Esophagus (tissue), 2 donors: Measurements from ENCODE around the gene PDZD4. TPM values are rescaled to one million over a fixed set of nuclear protein-coding genes. Genes with fewer than 3 reads are reported as not detected.
"Not testable (repeated sequence)": the region's sequence is repeated elsewhere in the genome, so short reads cannot be mapped to it uniquely, and the experiment has no call there.

Source experiments
- H3K27ac ChIP-seq, 2 donors: one replicate each; pipeline ENCODE4 v1.5.1; 2013; ENCODE audit warnings: low read depth in 2 of 2, mild to moderate bottlenecking in 2 of 2, inconsistent platforms in 1 of 2, low read length in 1 of 2, moderate library complexity in 1 of 2
- H3K27me3 ChIP-seq, 2 donors: one replicate each; pipeline ENCODE4 v1.6.1; 2013; ENCODE audit warnings: low read length in 2 of 2, control low read depth in 1 of 2, mild to moderate bottlenecking in 1 of 2; ENCODE audit not compliant: insufficient read depth in 2 of 2, control insufficient read depth in 1 of 2
- H3K36me3 ChIP-seq, 2 donors: one replicate each; pipeline ENCODE4 v1.6.1; 2013; ENCODE audit warnings: low read length in 1 of 2; ENCODE audit not compliant: control insufficient read depth in 2 of 2, insufficient read depth in 2 of 2
- H3K4me1 ChIP-seq, 2 donors: one replicate each; pipeline ENCODE4 v1.6.1; 2013; ENCODE audit warnings: low read length in 1 of 2; ENCODE audit not compliant: control insufficient read depth in 2 of 2, insufficient read depth in 2 of 2
- H3K4me3 ChIP-seq, 2 donors: one replicate each; pipeline ENCODE4 v1.5.1; 2013; ENCODE audit warnings: low read length in 2 of 2, mild to moderate bottlenecking in 2 of 2, low read depth in 1 of 2, moderate library complexity in 1 of 2
- H3K9me3 ChIP-seq, 2 donors: one replicate each; pipeline ENCODE4 v1.6.1; 2013; ENCODE audit warnings: mild to moderate bottlenecking in 2 of 2, low read depth in 1 of 2, low read length in 1 of 2, moderate library complexity in 1 of 2; ENCODE audit not compliant: control insufficient read depth in 2 of 2, insufficient read depth in 1 of 2
- WGBS, 2 donors: extraction: QIAGEN DNeasy Blood & Tissue Kit; methylation state at CpG; one replicate each; pipeline ENCODE4 v1.1.7; 2013; 5-methylcytosine and 5-hydroxymethylcytosine counted together
- polyA plus RNA-seq, 2 donors: library from polyadenylated mRNA; stranded (reverse); fragments of 200-250 nt; gene quantifications; one replicate each; pipeline ENCODE4 v1.2.3, GENCODE V29; 2013
- donor health status: healthy with polysubstance abuse.
- donor health status: Bipolar disorder and iron deficiency.

The PDZD4 gene
- polyA plus RNA-seq, 2 donors = 2.3 to 4.0 TPM

DNA sequence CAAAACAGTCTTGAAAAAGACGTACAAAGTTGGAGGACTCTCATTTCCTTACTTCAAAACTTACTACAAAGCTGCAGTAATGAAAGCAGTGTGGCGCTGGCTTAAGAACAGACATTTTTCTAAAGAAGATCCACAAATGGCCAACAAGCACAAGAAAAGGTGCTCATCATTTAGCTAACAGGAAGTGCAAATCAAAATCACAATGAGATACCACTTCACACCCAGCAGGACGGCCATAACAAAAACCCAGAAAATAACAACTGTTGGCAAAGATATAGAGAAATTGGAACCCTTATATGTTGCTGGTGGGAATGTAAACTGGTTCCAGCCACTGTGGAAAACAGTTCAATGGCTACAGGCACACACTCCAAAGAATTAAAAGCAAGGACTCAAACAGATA is 3.3 kb downstream of the PDZD4 start:
- Histone ChIP-seq H3K4me1 (peaks cover 0 to 4% of the 10 kb centered on the region in 2 donors), H3K4me3 (no peak overlapping the region), H3K36me3 (no peaks in the 10 kb centered on the region), H3K27me3 (peaks cover 0 to 2% of the 10 kb centered on the region in 2 donors), H3K27ac (no peak overlapping the region), H3K9me3 (peaks cover 0 to 12% of the 10 kb centered on the region in 2 donors)
- 65 to 74% methylated on average over 3 of the region's 3 CpGs for WGBS, 2 donors

DNA sequence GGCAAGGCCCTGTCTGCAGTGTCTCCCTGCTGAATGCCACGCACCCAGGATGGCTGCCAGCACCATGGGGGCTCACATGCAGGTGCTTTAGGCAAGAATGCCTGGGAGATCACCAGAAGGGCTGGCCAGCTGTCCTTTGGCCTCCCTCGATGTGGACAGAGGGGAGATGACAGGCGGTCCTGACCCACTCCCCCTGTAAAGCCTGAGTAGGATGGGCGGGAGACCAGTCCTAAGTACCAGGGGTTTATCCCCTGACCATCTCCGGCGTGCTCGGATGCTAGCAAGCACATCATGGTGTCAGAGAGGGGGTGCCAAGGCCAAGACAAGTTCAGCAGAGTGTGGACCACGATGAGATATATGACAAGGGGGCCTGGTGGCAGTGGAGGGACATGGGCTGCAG is 5.3 kb downstream of the PDZD4 start:
- whole genome bisulfite sequencing, 2 donors = 85 to 86% methylated on average over 8 of the region's 8 CpGs
- peaks cover 0 to 6% of the 10 kb centered on the region in 2 donors for H3K9me3 ChIP-seq
- no peak overlapping the region for H3K4me3 ChIP-seq
- H3K27ac ChIP-seq = no peak overlapping the region
- peaks cover 0 to 3% of the 10 kb centered on the region in 2 donors for H3K4me1 ChIP-seq
- no peaks in the 10 kb centered on the region for H3K36me3 ChIP-seq
- H3K27me3 ChIP-seq = peaks cover 0 to 3% of the 10 kb centered on the region in 2 donors

DNA sequence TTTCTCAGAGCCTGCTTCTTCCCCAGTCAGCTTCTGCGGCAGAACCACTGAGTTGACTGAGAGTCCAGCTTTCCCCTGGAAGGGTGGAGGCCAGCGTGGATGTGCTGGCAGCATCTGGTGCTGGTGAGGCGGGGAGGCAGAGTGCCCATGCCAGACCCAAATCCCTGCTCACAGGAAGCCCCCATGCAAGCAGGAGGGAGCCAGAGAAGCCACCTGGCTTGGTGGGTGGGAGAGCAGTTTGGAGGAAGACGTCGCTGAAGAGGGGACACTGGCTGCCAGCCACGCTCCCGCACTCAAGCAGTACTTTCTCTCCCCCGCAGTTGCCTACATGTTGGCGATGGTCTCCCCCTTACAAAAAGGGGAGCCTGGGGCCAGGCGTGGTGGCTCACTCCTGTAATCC is 6.0 kb downstream of the PDZD4 start:
- WGBS, 2 donors = 92 to 94% methylated on average over 10 of the region's 10 CpGs

DNA sequence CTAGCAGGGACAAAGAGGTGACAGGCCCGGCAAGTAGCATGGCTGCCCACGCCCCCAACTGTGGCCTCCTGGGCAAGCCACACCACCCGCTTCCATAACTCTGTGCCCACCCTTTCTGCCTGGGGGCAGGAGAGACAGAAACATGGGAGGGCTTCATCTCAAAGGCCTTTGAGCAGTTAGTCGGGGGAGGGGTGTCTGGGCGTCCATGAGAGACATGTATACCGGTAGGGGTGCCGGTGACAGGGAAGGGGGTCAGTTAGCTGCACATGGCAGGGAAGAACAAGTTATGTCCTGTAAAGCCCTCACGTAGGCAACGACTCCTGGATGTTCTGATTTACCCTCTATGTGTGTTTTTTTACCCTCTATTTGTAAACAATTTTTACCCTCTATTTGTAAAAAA is 9.3 kb downstream of the PDZD4 start:
- H3K27ac ChIP-seq = no peak overlapping the region
- H3K4me1 ChIP-seq = peaks cover 2 to 3% of the 10 kb centered on the region in 2 donors
- no peak overlapping the region for H3K4me3 ChIP-seq
- peaks cover 0 to 3% of the 10 kb centered on the region in 2 donors for H3K27me3 ChIP-seq
- 88 to 93% methylated on average over 9 of the region's 9 CpGs for WGBS, 2 donors
- peaks cover 0 to 3% of the 10 kb centered on the region in 2 donors for H3K9me3 ChIP-seq
- H3K36me3 ChIP-seq = no peaks in the 10 kb centered on the region

More for the DNA sequence above, 6.0 kb downstream of the PDZD4 start:
- Histone ChIP-seq H3K27ac (no peak overlapping the region), H3K4me1 (peaks cover 0 to 1% of the 10 kb centered on the region in 2 donors), H3K36me3 (no peaks in the 10 kb centered on the region), H3K4me3 (no peak overlapping the region), H3K27me3 (peaks cover 0 to 3% of the 10 kb centered on the region in 2 donors), H3K9me3 (peaks cover 0 to under 1% of the 10 kb centered on the region in 2 donors)

DNA sequence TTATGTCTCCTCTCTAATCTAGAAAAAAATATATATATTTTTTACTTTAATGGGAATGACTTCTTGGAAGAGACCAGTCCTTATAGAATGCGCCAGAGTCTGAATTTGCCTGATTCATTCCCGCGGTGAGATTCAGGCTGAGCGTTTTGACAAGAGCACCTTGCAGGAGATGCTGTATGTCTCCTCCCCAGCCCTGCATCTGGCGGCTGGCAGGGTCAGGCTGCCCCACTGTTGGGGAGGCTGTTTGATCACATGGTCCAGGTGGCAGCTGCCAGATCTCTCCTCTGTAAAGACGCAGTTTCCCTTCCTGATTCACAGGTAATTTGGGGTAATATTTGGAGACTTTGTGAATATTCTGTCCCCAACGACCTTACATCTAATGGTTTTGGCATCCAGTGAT is 9.7 kb downstream of the PDZD4 start:
- WGBS, 2 donors = 78 to 89% methylated on average over 7 of the region's 7 CpGs
- no peak overlapping the region for H3K27ac ChIP-seq
- H3K4me3 ChIP-seq = no peak overlapping the region
- peaks cover 0 to 3% of the 10 kb centered on the region in 2 donors for H3K27me3 ChIP-seq
- H3K4me1 ChIP-seq = peaks cover 2 to 3% of the 10 kb centered on the region in 2 donors
- peaks cover 0 to 3% of the 10 kb centered on the region in 2 donors for H3K9me3 ChIP-seq
- H3K36me3 ChIP-seq = no peaks in the 10 kb centered on the region

- Histone ChIP-seq H3K9me3 (peaks cover 0 to 3% of the 10 kb centered on the region in 2 donors), H3K27ac (no peak overlapping the region), H3K4me3 (peak overlapping the region in 1 of 2 donors; percentile 28), H3K36me3 (no peaks in the 10 kb centered on the region), H3K4me1 (peaks cover 2 to 3% of the 10 kb centered on the region in 2 donors), H3K27me3 (peaks cover 0 to 3% of the 10 kb centered on the region in 2 donors)
- WGBS, 2 donors = 27 to 40% methylated on average over 23 of the region's 23 CpGs
Observed at GRCh38 chrX:153819384-153820040, 10.8 kb downstream of the PDZD4 start.

DNA sequence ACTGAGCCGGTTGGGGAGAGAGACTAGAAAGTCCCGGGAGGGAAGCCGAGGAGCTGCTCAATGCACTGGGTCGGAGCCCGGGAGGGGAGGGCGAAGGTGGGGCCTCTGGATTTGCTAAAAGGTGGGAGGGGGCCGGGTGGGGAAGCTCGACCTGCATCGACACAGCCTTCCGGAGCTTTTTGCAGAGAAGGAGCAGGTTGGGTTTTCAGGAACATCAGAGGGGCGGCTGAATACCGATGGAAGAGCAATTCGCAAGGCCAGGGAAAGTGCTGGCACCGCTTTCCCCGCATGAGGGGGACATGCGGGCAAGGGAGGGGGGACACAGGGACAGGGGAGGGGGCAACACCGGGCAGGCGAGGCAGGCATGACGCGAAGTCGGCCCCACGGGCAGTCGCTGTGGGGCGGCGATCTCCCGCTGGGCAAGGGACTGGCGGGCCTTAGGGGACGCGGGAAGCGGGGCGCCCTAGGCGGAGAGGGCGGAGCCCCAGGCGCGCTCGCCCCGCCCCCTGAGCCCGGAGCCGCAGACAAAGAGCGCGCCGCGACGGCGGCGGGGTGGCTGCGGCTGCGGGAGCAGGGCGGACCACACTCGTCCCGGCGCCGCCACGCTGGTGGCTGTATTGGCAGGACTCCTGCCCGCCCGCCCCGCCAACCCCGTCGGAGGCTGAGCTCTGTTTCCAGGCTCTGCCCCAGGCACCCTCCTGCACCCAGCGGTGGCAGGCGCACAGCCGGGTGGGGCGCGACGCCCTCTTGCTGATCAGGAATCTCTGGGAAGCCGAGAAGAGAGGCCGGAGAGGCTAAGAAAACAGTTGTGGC is 11.6 kb downstream of the PDZD4 start:
- Histone ChIP-seq H3K4me1 (peaks cover 2 to 3% of the 10 kb centered on the region in 2 donors), H3K36me3 (no peaks in the 10 kb centered on the region), H3K27me3 (peaks cover 0 to 3% of the 10 kb centered on the region in 2 donors), H3K9me3 (peaks cover 0 to 3% of the 10 kb centered on the region in 2 donors), H3K27ac (no peak overlapping the region), H3K4me3 (peak overlapping the region; percentile 28 to 29)
- 6 to 22% methylated on average over 56 to 67 of the region's 67 CpGs for WGBS, 2 donors

- H3K36me3 ChIP-seq, H3K4me3 ChIP-seq, H3K27me3 ChIP-seq, H3K27ac ChIP-seq, H3K9me3 ChIP-seq, H3K4me1 ChIP-seq: not testable (repeated sequence)
- 93% methylated on average over 9 of the region's 9 CpGs for WGBS, 2 donors
Observed at GRCh38 chrX:153818064-153818463, 12.3 kb downstream of the PDZD4 start.

- no peaks in the 10 kb centered on the region for H3K36me3 ChIP-seq
- H3K27ac ChIP-seq = no peak overlapping the region
- H3K27me3 ChIP-seq = peaks cover 0 to 4% of the 10 kb centered on the region in 2 donors
- no peak overlapping the region for H3K4me3 ChIP-seq
- peaks cover 2 to 3% of the 10 kb centered on the region in 2 donors for H3K4me1 ChIP-seq
- H3K9me3 ChIP-seq = peaks cover 0 to 5% of the 10 kb centered on the region in 2 donors
- 76 to 81% methylated on average over 25 of the region's 25 CpGs for WGBS, 2 donors
Observed at GRCh38 chrX:153816831-153817690, 13.3 kb downstream of the PDZD4 start.
